DMS79 (cell line): ENCODE results near the gene DTYMK.
A peak's percentile ranks its signal among the peaks of the same experiment; 100 is the strongest.

Source experiments
- DNase-seq: peaks from one replicate; lab custom pipeline; 2025; lab: John Stamatoyannopoulos, UW

The DTYMK gene

GRCh38 chr2:241645915-241646645 is 40.5 kb downstream of the DTYMK start:
- no peak for DNase-seq

GRCh38 chr2:241645056-241645914 is 41.3 kb downstream of the DTYMK start:
- no peak for DNase-seq

DNA sequence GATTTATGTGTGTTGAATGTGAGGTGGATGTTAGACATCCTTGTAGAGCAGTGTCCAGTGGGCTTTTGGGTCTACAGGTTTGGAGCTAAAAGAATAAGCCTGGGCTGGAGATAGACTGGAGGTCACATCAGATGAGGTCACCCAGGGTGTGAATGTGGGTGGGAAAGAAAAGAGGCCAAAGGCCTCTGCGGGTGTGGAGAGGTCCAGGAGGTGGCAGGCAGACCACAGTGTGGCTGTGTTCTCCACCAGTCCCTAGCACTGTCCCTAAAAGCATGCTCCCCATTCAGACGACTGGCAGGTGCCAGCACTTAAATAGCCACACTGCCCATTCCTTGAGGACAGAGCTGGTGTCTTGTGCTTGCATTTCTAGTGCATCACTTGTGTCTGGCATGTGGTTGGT is 45.0 kb downstream of the DTYMK start:
- DNase-seq: no peak

DNA sequence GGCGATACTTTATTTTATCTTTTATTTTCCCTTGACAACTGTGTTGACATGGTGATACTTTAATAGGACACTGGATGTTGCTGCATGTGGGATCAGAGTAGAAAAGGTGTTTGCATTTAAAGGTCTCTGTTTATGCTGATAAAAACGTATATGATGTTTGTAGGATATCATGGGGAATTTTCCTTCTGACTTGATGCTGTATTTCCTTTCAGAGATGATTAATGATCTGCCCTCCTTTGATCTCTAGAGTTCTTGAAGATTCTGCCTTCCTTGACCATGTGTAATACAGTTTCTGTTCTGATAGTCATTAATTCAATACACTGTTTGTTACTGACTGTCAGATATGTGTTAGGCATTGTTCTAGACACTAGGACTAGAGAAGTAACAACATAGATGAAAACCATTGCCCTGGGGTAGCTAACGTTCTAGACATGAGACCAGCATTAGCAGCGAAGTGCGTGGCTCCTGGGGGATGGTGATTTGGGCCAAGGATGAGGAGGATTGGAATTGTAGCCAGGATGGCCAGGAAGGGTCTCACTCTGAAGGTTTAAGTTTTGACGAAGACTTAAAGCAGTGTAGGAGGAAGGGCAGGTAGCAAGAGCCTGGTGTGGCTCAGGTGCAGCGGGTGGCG is 46.3 kb downstream of the DTYMK start:
- no peak for DNase-seq

DNA sequence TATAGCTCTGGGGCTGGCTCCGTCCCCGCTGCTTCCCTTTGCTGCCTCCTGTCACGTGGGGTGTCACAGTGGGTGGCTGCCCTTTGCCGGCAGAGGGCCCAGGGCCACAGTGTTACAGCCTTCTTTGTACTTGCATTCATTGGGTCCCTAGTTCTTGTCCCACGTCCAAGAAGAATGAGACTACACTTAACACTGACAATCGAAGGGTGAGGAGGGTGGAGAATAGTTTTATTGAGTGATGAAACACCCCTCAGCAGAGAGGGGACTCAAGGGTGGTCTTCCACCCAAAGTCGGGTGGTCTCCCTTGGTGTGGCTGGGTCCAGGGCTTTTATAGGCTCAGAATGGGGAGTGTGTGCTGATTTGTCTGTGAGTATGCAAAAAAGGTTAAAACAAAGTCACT is 47.2 kb downstream of the DTYMK start:
- DNase-seq: no peak

- DNase-seq: no peak
These were observed 47.7 kb downstream of the DTYMK start for GRCh38 chr2:241638940-241639339.

DNA sequence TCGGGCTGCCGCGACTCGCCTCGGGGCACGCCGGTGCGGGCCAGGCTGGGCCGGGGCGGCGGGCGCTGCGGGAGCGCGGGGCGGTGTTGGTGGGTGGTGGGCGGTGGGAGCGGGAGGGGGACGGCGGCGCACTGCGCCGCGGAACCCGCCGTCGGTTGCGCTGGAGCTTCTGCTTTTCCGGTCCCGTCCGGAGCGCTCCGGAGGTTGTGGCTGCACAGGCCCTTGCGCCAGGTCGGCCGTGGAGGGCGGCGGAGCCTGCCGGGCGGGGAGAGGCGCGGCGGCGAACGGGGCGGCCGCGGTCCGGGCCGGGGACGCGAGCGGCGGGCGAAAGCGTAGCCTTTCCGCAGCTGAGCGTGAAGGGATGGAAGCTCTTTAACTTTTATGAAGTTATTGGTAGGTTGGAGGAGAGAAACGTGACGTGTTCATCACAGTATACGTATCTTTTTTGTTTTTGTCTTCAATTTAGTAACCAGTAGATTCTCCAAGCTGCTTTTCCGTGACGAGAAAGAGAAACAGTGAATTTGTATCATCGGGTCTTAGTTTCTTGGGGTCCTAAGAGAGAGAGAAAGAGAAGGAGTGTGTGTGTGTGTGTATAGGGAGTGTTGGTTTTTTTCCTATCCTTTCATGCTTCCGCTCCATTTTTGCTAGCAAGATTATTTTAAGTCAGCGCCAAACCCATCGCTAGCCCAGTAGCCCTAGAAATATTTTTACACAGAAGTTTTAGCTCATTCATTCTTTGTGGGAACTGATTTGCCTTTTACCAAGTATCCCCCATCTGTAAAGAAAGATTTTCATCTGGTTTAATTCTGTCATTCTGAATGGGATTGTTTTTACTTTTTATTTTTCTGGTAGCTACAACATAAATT is 48.6 kb downstream of the DTYMK start:
- DNase-seq: no peak

GRCh38 chr2:241637018-241637794 is 49.4 kb downstream of the DTYMK start, which contains the start of the genes ATG4B and THAP4:
Gene ATG4B (plus strand): TSS chr2:241637693. CDS start chr2:241637715, 22 bp downstream.
Gene THAP4 (minus strand): TSS chr2:241637158. CDS start chr2:241637017, 141 bp downstream.
- DNase-seq: peak; percentile 44

DNA sequence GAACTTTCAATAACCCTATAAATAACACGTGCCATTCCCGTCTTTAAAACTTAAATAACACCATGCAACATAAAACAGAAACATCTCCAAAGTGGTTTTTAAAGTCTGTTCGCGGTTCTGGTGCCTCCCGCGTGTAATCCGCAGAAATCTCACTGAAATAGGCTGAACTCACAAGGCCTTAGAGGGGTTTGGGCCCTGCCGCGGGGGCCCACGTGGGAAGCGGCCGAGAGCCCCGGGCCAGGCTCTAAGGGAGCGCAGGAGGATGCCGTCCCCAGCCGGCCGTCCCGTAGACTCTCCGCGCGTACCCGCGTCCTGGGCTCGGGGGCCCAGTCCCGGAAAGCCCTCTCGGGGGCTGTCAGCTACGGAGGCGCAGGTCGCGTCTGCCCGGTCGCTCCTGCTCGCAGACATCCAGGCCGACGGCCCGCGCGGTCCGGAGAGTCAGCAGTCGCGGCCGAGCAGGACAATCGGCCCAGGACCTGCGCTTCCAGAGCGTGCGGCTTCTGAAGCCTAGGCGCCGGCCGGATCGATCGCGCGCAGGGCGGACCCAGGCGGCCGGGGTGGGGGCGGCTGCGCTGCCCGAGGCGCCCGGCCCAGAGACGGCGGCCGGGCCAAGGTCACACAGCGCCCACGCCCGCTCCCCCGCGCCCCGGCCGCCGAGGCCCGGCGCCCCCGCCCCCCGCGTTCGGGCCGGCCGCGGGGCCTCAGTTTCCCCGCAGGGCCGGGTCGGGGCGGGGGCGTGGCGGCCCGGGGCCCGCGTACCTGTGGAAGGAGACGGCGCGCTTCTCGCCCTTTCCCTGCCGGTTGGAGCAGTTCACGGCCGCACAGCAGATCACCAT is 50.2 kb downstream of the DTYMK start:
- no peak for DNase-seq

DNA sequence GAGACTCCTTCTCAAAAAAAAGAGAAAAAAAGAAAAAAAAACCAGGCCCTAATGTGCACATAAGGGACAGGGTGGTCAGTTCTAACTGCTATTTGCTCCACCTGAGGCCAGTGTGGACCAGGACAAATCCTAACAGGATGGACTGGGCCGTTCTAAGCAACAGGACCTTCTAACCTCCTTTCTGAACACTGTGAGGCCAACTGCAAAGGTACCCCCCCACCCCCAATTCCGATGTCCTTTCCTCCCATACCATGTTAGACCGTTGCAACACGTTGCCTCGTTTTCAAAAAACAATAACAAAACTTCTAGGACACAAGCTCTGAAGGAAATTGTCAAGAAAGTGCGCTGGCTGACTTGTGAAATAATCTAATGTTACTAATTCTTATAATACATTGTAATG is 50.9 kb downstream of the DTYMK start:
- no peak for DNase-seq

DNA sequence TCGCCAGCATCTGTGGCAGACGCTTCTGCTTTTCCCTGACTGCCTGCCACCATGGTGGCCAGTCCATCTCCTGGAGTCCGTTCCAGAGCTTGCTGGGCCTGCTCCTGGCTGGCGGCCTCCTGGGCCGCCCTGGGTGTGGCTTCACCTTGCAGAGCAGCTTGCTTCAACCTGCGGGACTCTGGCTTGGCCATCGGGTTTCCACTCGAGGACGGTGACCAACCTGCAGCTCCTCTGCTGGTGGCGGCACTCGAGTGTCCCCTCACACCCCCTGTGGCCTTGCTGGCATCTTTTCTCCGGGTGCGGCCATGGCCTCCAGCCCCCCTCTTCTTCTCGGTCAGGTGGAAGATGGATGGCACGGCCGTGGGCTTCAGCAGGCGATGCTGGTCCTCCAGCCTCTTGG is 53.1 kb downstream of the DTYMK start:
- no peak for DNase-seq

- peak; percentile 55 for DNase-seq
These were observed 53.9 kb downstream of the DTYMK start for GRCh38 chr2:241632478-241633325.

DNA sequence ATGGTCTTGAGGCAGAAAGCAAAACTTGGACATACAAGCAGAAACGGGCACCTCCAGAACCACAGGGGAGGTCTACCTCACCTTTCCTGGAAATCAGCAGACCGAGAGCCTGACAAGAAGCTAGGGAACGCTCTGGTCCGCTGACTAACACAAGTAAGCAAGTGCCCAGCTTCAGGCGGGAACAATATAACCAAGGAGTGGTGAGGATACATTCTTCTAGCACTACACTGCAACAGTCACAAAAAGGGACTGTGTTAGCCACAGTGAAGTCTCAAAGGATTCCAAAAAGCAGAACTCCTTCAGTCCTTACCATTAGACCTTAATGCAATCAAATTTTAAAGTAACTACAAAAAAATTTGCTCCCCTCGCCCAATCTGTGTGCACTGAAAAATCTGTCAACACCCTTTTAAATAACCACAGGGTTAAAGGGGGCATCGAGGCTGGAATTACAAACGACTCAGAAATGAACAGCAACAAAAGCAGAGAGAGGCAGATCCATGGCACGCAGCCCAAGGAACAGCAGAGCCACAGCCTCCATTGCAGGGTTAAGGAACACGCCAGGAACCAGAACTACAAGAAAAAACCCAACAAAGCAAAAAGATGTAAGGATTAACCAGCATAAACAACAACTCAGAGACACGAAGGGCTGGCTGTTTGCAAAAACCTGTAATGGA is 56.7 kb downstream of the DTYMK start:
- DNase-seq: peak; percentile 21

- no peak for DNase-seq
These were observed 58.9 kb downstream of the DTYMK start for GRCh38 chr2:241627675-241628074.
